ENCODE measurements around the gene RFNG. TPM values are rescaled to one million over a fixed set of nuclear protein-coding genes. Genes with fewer than 3 reads are reported as not detected.

Gene RFNG
- total and polyA plus RNA-seq, 2 of the 4 experiments (the other 2 are of a cell fraction), result 6.8 to 47.3 TPM

DNA sequence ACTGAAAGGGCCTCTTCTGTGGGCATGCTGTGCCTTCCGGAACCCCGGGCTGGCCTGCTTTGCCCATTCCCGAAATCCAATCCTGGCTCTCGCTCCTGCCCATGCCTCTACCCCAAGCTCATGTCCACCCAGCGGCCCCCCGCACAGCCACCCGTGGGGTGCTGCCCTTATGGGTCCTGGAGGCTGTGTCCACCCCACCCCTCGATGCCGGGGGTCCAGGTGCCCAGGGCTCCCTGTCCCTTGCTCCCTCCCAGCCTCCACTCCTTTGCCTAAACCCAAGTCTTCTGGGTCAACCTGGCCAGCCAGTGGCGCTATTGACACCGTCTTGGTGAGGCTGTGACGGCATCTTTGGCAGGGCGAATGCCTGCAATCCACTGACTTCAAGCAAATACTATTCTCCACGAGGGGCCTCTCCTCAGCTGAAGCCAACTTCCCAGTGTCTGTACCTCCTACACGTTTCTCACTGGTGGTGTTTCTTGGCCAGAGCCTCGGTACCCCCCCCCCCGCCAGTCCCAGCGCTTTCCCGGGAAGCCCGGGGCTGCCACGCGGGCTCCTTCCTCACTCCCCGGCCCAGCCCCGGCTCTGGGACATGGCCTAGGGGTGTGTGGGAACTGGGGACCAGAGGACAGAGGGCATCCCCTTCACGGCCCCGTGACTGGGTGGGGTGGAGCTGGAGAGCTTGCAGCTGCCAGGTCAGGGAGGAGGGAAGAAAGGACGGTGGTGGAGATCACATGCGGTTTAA lies 26.2 kb upstream of the RFNG start:
- Histone ChIP-seq H2AK9ac (replicated peaks; ENCODE audit: low read depth, low read length, poor library complexity) (no peak overlapping the region), H4K91ac (ENCODE audit: insufficient read depth, low read depth, low read length) (no peak overlapping the region), H3K9ac (ENCODE audit: low read depth, low read length) (no peak overlapping the region), H3K27ac (ENCODE audit: insufficient read depth, low read length) (no peak overlapping the region), H4K20me1 (ENCODE audit: insufficient read depth, low read length) (no peaks in the 10 kb centered on the region; the same call in 1 of the 2 replicates), H3K4me1 (ENCODE audit: control insufficient read depth, insufficient read depth, low read length) (no peaks in the 10 kb centered on the region), H2AFZ (replicated peaks; ENCODE audit: low read length, poor library complexity) (no peak overlapping the region), H4K5ac (ENCODE audit: low read depth, low read length) (no peak overlapping the region), H3K9me1 (ENCODE audit: insufficient read depth, low read length) (no peaks in the 10 kb centered on the region), H2BK5ac (ENCODE audit: low read depth, low read length, poor library complexity, severe bottlenecking) (no peak overlapping the region), H2BK120ac (ENCODE audit: low read depth, low read length) (no peak overlapping the region), H3K27me3 (ENCODE audit: control insufficient read depth, insufficient read depth, low read length) (no peaks in the 10 kb centered on the region), H3K4me3 (ENCODE audit: insufficient read depth, low read depth, low read length) (no peak overlapping the region), H3K36me3 (ENCODE audit: control insufficient read depth, insufficient read depth, low read length) (peaks cover 36% of the 10 kb centered on the region), H2BK20ac (ENCODE audit: low read depth, low read length) (no peak overlapping the region), H3K14ac (replicated peaks; ENCODE audit: low read depth, low read length) (no peak overlapping the region), H3K9me3 (ENCODE audit: control insufficient read depth, insufficient read depth, low read length) (no peaks in the 10 kb centered on the region), H2AK5ac (ENCODE audit: low read depth, low read length) (no peak overlapping the region), H3K18ac (ENCODE audit: low read depth, low read length) (no peak overlapping the region), H3K56ac (ENCODE audit: extremely low read depth, insufficient read depth, low read length) (no peak overlapping the region), H3K4me2 (ENCODE audit: low read depth, low read length) (no peak overlapping the region), H2BK15ac (ENCODE audit: low read depth, low read length) (no peak overlapping the region), H3K79me1 (ENCODE audit: low read depth in 1 of 2, low read length in 2 of 2) (no peaks in the 10 kb centered on the region), H3K23ac (ENCODE audit: low read depth, low read length) (no peak overlapping the region), H3K4ac (ENCODE audit: low read depth, low read length) (no peak overlapping the region), H4K8ac (ENCODE audit: low read depth in 2 of 2, low read length in 2 of 2) (no peak overlapping the region)
- DNase-seq (no peak), ATAC-seq (ENCODE audit: low read depth) (no peak)
- intact Hi-C loops (cut with micrococcal nuclease), result no loop called here
- dilution Hi-C loops (cut with HindIII; ENCODE audit: low sequenced_read_pairs, unreplicated experiment), result no loop called here
- in situ Hi-C loops (cut with MboI; ENCODE audit: low sequenced_read_pairs), result no loop called here
- WGBS, 2 experiments (ENCODE audit: extremely low coverage in 2 of 2, insufficient read length in 1 of 2), result 90% methylated on average over 12 of the region's 28 CpGs; no CpG with 5 or more reads in 1 of the 2 experiments
- TF ChIP-seq USF2 (IDR thresholded peaks at IDR 0.05; ENCODE audit: low read depth, low read length) (no peak), CEBPB (IDR thresholded peaks at IDR 0.05; ENCODE audit: low read depth, low read length) (no peak)
- TF ChIP-seq, protein P1, sequence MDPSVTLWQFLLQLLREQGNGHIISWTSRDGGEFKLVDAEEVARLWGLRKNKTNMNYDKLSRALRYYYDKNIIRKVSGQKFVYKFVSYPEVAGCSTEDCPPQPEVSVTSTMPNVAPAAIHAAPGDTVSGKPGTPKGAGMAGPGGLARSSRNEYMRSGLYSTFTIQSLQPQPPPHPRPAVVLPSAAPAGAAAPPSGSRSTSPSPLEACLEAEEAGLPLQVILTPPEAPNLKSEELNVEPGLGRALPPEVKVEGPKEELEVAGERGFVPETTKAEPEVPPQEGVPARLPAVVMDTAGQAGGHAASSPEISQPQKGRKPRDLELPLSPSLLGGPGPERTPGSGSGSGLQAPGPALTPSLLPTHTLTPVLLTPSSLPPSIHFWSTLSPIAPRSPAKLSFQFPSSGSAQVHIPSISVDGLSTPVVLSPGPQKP (IDR thresholded peaks at IDR 0.05; ENCODE audit: borderline replicate concordance, low read depth, low read length), result no peak
- POLR2A ChIA-PET (ENCODE audit: unreplicated experiment), result no interaction called here
- CTCF ChIA-PET, result no interaction called here
- BruUV-seq (replicated peaks), result no TSS peak
